Measurements from ENCODE around the gene PDE4DIP. TPM values are rescaled to one million over a fixed set of nuclear protein-coding genes. Genes with fewer than 3 reads are reported as not detected.
"Not testable (repeated sequence)": the region's sequence is repeated elsewhere in the genome, so short reads cannot be mapped to it uniquely, and the experiment has no call there.

The PDE4DIP gene
- polyA plus RNA-seq, 4 donors: 83.7 to 161 (median 109) TPM

- not testable (repeated sequence) for DNase-seq (ENCODE audit: low read depth in 4 of 4, low spot score in 2 of 4)
Measured at GRCh38 chr1:149018577-149018976, 174.3 kb downstream of the PDE4DIP start.

DNA sequence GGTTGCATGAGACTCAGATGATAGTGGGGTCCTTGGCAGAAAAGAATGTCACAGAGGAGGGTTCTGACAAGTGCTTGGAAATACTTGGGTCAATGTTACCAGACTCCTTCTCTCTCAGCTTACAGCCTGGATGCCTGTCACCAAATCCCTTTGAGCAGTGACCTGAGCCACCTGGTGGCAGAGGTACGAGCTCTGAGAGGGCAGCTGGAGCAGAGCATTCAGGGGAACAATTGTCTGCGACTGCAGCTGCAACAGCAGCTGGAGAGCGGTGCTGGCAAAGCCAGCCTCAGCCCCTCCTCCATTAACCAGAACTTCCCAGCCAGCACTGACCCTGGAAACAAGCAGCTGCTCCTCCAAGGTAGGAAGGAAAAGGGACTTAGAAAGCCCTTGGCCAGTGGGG, 180.1 kb downstream of the PDE4DIP start:
- DNase-seq (ENCODE audit: low read depth in 4 of 4, low spot score in 2 of 4): not testable (repeated sequence)

DNA sequence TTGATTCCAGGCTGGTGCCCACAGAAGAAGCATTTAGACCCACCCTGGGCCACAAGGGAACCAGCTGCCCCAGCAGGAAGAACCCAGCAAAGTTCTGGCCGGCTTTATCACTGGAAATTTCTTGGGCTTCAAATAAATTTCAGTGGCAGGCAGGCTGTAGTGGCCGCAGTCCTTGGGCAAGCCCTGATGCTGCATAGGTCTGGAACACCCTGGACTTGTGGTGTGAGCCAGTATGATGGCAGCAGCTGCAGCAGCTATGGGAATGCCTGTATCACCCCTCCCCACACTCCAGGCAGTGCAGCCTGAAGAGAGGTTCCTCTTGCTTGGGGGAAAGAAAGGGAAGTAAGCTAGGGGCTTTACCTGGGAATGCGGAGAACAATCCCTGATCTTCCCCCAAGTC, 189.7 kb downstream of the PDE4DIP start:
- DNase-seq (ENCODE audit: low read depth in 4 of 4, low spot score in 2 of 4): not testable (repeated sequence)

DNA sequence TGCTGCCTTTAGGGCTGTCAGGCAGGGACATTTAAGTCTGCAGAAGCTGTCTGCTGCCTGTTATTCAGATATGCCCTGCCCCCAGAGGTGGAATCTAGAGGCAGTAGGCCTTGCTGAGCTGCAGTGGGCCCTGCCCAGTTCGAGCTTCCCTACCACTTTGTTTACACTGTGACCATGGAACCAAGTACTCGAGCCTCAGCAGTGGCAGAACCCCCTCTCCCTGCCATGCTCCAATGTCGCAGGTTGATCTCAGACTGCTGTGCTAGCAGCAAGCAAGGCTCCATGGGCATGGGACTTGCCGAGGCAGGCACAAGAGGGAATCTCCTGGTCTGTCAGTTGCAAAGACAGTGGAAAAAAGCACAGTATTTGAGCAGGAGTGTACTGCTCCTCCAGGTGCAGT, 198.8 kb downstream of the PDE4DIP start:
- not testable (repeated sequence) for DNase-seq (ENCODE audit: low read depth in 4 of 4, low spot score in 2 of 4)

DNA sequence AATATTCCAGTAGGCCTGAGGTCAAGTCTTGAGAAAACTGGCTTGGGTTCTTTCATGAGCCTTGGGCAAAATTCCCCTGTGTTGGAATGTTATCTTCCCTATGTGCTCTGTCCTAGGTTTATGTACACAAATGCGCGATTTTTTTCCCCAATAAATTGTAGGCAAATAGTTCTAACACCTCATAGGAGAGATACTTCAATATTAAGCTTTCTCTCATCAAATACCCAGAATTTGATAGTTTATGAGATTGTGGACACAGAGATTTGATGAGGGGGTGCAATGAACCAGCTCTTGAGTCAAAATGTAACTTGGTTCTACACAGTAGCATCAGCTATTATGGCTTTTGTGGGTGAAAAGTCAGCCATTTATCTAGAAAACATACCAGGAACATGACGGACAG, 220.4 kb downstream of the PDE4DIP start:
- not testable (repeated sequence) for DNase-seq (ENCODE audit: low read depth in 4 of 4, low spot score in 2 of 4)

DNA sequence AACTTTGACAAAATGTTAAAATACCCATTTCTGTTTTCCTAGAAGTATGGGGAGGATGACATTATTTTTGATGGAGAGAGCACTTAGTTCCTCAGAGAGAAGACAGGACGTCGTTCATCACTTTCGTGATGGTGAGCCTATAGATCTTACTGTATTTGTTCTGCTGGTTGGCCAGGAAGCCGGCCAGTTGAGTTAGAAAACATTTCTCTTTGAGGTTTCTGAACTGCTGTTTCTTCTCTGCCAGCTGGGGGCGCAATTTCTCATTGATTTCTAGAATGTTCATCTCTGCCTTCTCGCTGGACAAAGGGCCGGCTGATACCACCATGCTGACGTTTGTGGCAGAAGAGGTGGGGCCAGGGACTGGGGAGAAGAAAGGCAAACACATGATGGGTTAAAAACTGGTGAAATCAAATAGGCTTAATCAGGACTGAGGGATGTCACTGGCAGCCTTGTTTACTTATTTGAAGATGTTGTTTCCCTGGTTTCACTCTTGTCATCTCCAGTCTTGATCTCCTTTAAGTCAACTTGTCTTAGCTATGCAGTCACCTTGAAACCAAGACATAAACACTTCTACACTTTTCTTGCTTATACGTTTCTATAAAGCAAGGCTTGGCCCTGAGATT, 231.4 kb downstream of the PDE4DIP start:
- not testable (repeated sequence) for DNase-seq (ENCODE audit: low read depth in 4 of 4, low spot score in 2 of 4)

Other genes starting within 250 kb of the PDE4DIP start
- gene NBPF14, start 248.4 kb upstream of the PDE4DIP start, polyA plus RNA-seq (ENCODE audit: insufficient read length in 4 of 4): 10 to 100 TPM; 24.2 to 40.1 (median 31.0) TPM
- 1 to 10 TPM in 3 of 4 donors, under 1 TPM in 1; 0.49 to 3.5 (median 1.1) TPM for gene NUDT4B, start 95.7 kb upstream of the PDE4DIP start, polyA plus RNA-seq (ENCODE audit: insufficient read length in 4 of 4)

Data from left renal cortex interstitium (tissue), 4 donors.